Stimulated activated naive CD8-positive, alpha-beta T cell treated with anti-CD3 and anti-CD28 coated beads, Interleukin-15, amount 100 ng/mL, for 72 hours (primary cell): ENCODE data around the gene LAMB3.

ENCODE experiments used
- ATAC-seq: fragments of 150-1000 bp; cut with Tn5 transposase; 2 replicates; pipeline ENCODE4 v1.10.0; 2021; ENCODE audit warnings: mild to moderate bottlenecking, moderate library complexity
- DNase-seq, 2 donors: peaks; one replicate each; pipeline ENCODE4 v3.0.0; 2021 to 2022
- H3K27ac Mint-ChIP-seq, 2 donors: one replicate each; pipeline ENCODE4 v1.8.0; 2022; ENCODE audit warnings: mild to moderate bottlenecking in 2 of 2, mixed read lengths in 2 of 2, moderate library complexity in 2 of 2
- H3K27me3 Mint-ChIP-seq: one replicate; pipeline ENCODE4 v1.8.0; 2022; ENCODE audit warnings: mixed read lengths
- H3K4me1 Mint-ChIP-seq: one replicate; pipeline ENCODE4 v1.8.0; 2022; ENCODE audit warnings: mild to moderate bottlenecking, mixed read lengths
- H3K4me3 Mint-ChIP-seq, 2 donors: one replicate each; pipeline ENCODE4 v1.8.0; 2022; ENCODE audit warnings: mild to moderate bottlenecking in 2 of 2, mixed read lengths in 2 of 2, moderate library complexity in 1 of 2
- H3K9me3 Mint-ChIP-seq, 2 donors: one replicate each; pipeline ENCODE4 v1.8.0; 2022; ENCODE audit warnings: mixed read lengths in 2 of 2

LAMB3 gene

DNA sequence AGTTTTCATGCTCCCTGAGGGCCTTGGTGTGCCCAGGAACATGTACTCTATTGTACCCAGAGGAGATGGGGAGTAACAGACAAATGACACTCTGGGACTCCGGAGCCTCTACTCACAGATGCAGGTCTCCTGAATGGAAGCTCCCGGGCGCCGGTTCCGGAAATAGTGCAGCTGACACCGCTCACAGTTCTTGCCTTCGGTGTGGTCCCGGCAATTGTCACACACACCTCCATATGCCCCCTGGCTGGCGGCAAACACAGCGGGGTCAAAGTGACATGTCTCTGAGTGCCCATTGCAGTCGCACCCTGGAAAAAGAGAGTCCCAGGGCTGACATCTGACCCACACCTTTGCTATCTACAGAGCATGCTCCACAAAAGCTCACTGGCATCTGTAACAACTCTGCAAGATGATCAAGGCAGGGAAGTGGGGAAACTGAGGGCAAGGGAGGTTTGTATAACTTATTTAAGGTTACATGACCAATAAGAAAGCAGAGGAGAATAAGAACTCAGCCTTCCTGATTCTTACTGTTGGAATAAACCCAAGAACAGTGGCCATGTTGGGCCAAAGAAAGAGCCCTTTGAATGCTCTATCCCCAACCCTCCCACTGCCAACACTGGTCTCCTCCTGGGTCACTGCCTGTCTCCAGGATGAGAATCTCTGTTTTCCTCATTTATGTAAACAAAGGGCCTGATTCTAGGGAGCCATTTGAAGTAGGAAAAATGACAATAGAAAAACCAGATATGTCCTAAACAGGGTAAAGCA lies 22.4 kb downstream of the LAMB3 start:
- Mint-ChIP-seq H3K9me3 (no peaks in the 10 kb centered on the region), H3K27ac (peak overlapping the region in 1 of 2 donors; percentile 59), H3K4me3 (no peak overlapping the region), H3K27me3 (peaks cover 5% of the 10 kb centered on the region), H3K4me1 (peaks cover 8% of the 10 kb centered on the region)
- DNase-seq (no peak), ATAC-seq (no peak)

DNA sequence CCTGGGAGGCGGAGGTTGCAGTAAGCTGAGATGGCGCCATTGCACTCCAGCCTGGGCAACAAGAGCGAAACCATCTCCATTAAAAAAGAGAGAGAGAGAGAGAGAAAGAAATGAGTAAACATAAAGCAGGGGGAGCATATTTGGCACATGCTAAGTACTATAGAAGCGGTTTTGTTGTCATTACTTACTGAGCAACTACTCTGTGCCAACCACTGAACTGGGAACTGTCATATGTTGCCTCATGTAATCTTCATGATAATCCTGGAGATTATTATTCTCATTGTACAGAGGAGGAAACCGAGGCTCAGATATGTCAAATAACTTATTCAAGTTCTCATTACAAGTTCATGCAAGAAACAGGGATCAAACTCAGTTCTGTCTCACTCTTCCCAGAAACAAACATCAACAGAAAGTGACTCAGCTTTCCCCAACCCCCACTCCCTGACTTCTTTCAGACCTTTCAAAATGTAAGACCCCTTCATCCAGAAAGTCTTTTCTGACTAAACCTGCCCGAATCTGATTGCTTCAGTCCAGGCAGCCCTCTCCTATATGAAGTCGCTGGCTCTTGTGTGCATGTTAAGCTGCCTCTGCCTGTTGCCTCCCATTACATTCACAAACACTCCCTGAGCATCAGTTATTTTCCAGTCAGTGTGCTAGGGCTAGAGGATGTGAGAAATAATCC lies 23.5 kb downstream of the LAMB3 start:
- Mint-ChIP-seq H3K4me1 (peaks cover 8% of the 10 kb centered on the region), H3K9me3 (no peaks in the 10 kb centered on the region), H3K4me3 (no peak overlapping the region), H3K27ac (no peak overlapping the region), H3K27me3 (peaks cover 5% of the 10 kb centered on the region)
- DNase-seq (no peak), ATAC-seq (no peak)

DNA sequence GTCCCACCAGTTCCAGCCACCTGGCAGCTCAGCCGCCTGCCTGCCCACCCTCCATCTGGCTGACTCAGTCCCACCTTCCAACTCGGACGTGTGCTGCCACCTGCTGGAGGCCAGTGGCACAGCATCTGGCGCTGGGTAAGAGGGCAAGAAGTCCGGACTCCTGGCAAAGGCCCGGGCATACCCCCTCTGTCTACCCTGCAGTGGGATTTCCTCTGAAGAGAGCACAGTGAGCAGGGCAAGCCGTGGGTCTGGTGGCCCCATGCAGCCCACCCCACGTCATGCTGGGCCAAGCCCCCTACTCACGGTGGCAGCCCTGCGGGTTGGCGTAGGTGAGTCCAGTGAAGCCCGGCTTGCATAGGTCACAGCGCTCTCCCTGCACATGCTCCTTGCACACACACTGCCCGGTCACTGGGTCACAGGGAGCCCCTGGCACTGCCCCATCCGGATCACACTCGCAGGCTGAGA lies 24.5 kb downstream of the LAMB3 start:
- no peak overlapping the region for H3K27ac Mint-ChIP-seq
- peaks cover 5% of the 10 kb centered on the region for H3K27me3 Mint-ChIP-seq
- H3K4me1 Mint-ChIP-seq = peaks cover 8% of the 10 kb centered on the region

DNA sequence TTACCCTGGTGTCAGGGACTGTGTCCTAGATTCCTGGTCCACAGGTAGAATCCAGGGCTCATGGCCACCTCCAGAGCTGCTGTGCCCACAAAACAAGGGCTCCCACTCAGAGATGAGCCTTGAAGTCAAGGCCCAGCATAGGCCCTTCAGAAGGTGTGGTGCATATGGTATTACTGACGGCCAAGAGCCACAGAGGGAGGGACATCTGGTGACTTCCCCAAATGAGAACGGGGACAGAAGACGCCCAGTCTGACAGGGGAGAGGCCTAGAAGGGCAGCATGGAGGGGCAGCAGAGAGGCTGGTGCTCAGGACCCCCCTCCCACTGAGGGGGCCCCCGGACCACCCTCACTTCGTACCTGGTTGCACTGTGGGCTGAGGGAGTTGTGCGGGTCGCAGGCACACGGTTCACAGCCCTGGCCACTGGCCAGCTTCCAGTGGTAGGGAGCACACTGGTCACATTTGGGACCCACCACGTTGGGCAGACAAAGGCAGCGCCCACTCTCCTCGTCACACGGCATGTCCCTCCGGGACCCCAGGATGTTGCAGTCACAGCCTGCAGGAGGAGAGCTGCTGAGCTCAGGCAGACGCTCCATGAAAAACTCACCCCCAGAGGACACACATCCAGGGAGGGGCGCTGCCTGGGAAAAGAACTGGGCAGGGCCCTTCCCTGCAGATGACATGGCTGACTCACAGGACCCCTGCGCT lies 25.0 kb downstream of the LAMB3 start:
- no peak overlapping the region for H3K4me3 Mint-ChIP-seq
- peaks cover 8% of the 10 kb centered on the region for H3K4me1 Mint-ChIP-seq
- H3K27ac Mint-ChIP-seq = peak overlapping the region in 1 of 2 donors; percentile 47
- ATAC-seq = peak; percentile 33
- peaks cover 5% of the 10 kb centered on the region for H3K27me3 Mint-ChIP-seq
- DNase-seq = no peak
- H3K9me3 Mint-ChIP-seq = no peaks in the 10 kb centered on the region

More for the DNA sequence above, 24.5 kb downstream of the LAMB3 start:
- peak; percentile 82 to 85 for DNase-seq
- H3K9me3 Mint-ChIP-seq = no peaks in the 10 kb centered on the region
- H3K4me3 Mint-ChIP-seq = no peak overlapping the region
- peak; percentile 80 for ATAC-seq

DNA sequence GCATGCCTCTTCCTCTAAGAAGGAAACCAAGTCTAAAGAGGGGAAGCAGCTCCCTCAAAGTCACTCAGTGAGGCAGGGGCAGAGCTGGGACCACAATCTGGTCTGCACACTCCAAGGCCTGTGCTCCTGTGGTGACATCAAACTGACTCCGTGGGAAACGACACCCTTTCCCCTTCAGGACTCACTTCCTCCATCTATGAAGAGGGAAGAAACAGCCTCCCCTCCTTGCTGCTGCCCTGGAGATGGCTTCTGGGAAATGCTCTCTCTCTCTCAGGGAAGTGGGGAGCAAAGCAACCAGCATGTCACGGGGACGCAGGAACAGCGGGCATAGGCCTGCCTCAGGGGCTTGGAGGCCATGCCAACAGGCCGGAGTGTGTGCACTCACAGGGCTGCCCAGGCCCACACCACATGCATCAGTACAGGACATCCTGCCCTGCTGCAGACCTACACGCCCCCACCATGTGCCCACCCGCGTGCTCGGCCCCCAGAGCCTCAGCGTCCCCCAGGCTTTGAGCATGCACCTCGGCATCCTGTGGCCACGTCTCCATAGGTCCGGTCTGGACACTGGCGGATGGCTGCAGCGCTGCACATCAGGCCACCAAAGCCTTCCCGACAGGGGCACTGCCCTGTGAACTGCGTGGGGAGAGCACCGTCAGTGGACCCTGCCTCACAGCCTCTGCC lies 25.7 kb downstream of the LAMB3 start:
- peaks cover 5% of the 10 kb centered on the region for H3K27me3 Mint-ChIP-seq
- no peaks in the 10 kb centered on the region for H3K9me3 Mint-ChIP-seq
- H3K4me3 Mint-ChIP-seq = no peak overlapping the region
- ATAC-seq = no peak
- no peak for DNase-seq
- H3K4me1 Mint-ChIP-seq = peaks cover 8% of the 10 kb centered on the region
- H3K27ac Mint-ChIP-seq = peak overlapping the region in 1 of 2 donors; percentile 48

DNA sequence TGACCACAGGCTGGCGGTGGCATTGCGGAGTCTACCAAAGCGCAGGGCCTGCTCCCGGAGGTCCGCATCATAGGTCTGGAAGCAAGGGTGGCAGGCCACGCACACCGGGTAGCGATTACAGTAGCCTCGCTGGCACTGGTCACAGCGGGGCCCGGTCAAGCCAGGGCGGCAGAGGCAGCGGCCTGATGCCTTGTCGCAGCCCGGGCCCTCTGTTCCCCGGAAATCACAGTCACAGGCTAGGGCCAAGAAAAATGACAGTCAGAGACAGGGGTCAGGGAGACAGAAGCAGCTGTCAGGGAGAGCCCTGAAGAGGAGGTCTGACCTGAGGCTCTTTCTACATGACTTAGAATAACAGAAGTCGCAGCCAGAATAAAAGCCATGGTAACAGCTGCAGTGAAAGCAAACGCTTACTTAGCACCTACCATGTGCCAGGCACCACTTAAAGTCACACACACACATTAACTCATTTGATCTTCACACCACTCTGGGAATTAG lies 26.4 kb downstream of the LAMB3 start:
- peak overlapping the region in 1 of 2 donors; percentile 9 for H3K27ac Mint-ChIP-seq
- peaks cover 8% of the 10 kb centered on the region for H3K4me1 Mint-ChIP-seq
- H3K27me3 Mint-ChIP-seq = peaks cover 5% of the 10 kb centered on the region
- ATAC-seq (no peak), DNase-seq (no peak)
- H3K4me3 Mint-ChIP-seq = no peak overlapping the region
- H3K9me3 Mint-ChIP-seq = no peaks in the 10 kb centered on the region

DNA sequence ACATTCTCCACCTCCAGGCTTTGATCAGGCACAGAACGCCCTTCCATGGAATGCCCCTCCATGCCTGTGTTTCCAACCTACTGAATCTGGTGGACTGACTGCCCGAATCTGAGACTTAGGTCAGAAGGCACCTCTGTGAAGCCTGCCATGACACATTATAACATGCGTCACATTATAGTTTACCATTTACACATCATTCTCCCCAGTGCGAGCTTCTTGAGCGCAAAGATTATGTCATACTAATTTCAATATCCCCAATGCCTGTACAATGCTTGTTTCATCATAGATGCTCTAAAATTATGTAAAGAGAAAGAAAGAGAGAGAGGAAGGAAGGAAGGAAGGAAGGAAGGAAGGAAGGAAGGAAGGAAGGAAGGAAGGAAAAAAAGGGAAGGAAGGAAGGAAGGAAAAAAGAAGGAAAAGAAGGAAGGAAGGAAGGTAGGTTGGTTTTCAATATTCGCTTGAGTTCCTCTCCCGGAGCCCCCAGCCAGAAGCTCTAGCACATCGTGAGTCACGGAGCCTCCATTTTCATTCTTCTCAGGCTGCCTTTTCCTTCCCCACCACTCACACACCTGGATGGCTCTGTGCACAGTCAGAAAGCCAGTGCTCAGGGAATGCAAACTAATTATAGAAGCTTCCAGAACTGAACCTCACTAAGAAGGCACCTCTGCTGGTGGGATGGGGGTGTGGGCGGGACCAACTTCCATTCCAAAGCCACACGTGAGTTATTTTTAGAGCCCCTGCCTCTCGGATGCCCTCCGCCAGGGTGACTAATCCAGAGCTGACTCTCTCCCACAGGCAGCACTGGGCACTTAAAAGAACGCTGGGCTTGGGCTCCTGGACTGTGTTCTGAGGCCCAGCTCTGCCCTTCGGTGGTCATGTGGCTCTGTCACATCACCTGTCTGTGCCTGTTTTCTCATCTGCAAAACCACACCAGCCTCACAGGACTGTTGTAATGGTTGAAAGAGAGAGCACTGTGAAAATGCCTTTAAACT lies 27.4 kb downstream of the LAMB3 start:
- no peak for ATAC-seq
- Mint-ChIP-seq H3K27ac (peak overlapping the region in 1 of 2 donors; percentile 79), H3K4me3 (no peak overlapping the region), H3K9me3 (no peaks in the 10 kb centered on the region), H3K4me1 (peaks cover 8% of the 10 kb centered on the region), H3K27me3 (peaks cover 5% of the 10 kb centered on the region)
- DNase-seq = no peak

DNA sequence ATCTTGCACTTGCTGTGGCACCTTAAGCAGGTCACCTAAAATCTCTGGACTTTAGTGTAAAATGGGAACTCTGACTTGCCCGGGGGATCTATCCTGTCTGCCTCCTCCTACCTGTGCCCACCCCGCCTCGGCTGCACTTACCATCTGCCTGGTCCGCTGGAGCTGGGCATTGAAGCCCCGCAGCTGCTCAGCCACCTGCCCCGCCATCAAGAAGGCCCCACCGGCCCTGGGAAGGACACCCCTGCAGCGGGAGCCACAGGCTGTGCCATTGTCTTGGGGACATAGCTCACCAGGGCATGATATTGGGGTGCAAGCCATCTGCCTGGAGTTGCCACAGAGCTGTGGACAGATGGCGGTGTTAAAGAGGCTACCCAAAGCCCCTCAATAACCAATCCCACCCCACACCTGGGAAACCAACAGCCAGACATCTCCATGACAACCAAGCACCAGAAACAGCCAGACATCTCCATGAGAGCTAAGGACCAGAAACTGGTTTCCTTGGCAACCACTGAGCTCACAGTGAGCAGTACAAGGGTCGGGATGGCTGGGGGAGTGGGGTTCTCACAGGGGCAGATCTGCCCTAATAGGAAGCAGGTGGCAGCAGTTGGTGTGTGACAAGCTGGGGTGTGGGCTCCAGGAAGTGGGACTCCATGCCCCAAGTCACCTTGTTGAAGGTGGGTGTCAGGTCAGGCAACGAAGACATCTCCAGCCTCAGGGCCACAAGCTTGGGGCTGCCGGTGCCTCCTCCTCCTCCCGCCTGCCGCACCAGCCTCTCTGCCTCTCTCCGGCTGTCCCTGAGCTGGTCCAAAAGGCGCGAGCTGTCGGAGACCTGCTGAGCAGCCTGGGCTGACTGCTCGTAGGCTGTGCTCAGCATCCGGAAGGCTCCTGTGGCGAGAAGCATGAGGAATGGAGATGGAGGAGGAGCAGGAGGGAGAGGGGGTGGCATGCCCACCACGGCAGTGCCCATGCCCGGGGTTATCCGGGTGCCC lies 29.1 kb downstream of the LAMB3 start:
- Mint-ChIP-seq H3K27ac (no peak overlapping the region), H3K4me1 (peaks cover 14% of the 10 kb centered on the region)

DNA sequence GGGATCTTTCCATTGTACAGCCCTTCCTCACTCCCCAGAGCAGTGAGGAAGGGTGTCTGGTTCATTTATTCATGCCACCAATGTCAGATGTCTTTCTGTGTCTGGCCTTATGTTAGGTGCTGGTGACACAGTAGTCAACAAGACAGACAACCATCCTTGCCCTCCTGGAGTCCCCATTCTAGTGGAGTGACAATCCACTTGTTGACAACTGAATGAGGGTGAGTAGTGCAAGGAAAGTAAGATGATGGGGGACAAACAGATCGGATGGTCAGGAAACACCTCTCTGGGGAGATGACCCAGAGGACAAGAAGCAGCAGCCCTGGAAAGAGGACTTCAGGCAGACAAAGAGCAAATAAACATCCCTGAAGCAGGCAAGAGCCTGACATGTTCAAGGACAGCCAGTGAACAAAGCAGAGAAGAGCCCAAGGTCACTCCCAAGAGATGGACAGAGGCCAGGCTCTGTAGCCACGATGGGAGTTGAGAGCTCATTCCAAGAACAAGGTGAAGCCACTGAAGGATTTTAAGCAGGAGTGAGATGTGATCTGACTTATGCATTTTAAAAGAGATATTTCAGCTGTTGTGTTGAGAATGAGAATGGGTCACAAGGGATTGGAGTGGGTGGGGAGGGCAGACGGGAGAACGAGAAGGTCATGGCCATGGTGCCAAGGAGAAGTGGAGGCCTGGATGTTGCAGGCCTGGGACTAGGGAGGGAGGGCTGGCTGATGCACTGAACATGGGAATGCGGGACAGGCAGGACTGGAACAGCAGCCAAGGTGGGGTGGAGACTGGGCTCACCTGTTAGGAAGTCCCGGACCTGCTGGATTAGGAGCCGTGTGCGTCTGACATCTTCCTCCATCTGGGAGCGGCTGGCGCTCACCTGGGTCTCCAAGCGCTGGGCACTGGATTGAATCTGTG lies 30.2 kb downstream of the LAMB3 start:
- Mint-ChIP-seq H3K9me3 (no peaks in the 10 kb centered on the region), H3K4me3 (no peak overlapping the region), H3K4me1 (peaks cover 6% of the 10 kb centered on the region), H3K27ac (peak overlapping the region in 1 of 2 donors; percentile 24), H3K27me3 (no peaks in the 10 kb centered on the region)
- no peak for ATAC-seq
- no peak for DNase-seq

More for the DNA sequence above, 29.1 kb downstream of the LAMB3 start:
- no peak overlapping the region for H3K4me3 Mint-ChIP-seq
- DNase-seq (no peak), ATAC-seq (no peak)
- no peaks in the 10 kb centered on the region for H3K9me3 Mint-ChIP-seq
- peaks cover 5% of the 10 kb centered on the region for H3K27me3 Mint-ChIP-seq

DNA sequence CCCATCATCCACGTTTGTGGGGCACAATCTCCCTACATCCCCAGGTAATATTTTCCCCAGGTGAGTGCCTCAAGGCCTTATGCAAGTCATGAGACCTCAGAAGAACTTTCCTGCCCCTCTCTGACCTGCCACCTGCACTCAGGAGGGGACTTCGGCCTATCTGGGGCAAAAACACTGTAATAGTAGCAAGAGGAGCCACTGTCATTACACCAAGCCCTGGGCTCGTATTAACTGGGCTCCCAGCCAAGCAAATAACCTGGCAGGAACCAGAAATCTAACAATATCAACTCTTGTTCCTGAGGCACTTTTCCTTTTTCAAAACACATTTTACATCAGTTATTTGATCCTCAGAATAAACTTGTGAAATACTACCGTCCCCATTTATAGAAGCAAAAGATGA lies 30.9 kb downstream of the LAMB3 start:
- Mint-ChIP-seq H3K4me3 (no peak overlapping the region), H3K4me1 (peaks cover 6% of the 10 kb centered on the region), H3K27ac (peak overlapping the region; percentile 24 to 64), H3K9me3 (no peaks in the 10 kb centered on the region), H3K27me3 (no peaks in the 10 kb centered on the region)
- ATAC-seq (no peak), DNase-seq (no peak)

DNA sequence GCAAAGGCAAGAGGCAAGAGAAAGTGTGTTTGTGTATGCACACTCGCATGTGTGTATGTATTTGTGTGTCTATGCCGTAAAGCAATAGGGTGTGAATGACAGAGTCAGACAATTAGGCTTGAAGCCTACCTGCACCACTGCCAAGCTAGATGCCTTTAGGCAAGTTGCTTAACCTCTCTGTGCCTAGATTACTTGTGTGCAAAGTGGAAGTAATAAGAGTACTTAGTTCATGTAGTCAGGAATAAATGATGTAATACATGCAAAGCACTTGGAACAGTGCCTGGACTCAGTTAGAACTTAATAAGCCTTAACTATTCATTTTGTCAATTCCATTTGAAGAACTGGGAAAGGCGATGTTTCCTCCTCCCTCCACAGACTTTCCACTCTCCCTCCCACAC lies 31.7 kb downstream of the LAMB3 start:
- H3K9me3 Mint-ChIP-seq = no peaks in the 10 kb centered on the region
- H3K4me3 Mint-ChIP-seq = no peak overlapping the region
- H3K4me1 Mint-ChIP-seq = peaks cover 6% of the 10 kb centered on the region
- H3K27ac Mint-ChIP-seq = no peak overlapping the region
- ATAC-seq = no peak
- DNase-seq = no peak
- H3K27me3 Mint-ChIP-seq = no peaks in the 10 kb centered on the region

DNA sequence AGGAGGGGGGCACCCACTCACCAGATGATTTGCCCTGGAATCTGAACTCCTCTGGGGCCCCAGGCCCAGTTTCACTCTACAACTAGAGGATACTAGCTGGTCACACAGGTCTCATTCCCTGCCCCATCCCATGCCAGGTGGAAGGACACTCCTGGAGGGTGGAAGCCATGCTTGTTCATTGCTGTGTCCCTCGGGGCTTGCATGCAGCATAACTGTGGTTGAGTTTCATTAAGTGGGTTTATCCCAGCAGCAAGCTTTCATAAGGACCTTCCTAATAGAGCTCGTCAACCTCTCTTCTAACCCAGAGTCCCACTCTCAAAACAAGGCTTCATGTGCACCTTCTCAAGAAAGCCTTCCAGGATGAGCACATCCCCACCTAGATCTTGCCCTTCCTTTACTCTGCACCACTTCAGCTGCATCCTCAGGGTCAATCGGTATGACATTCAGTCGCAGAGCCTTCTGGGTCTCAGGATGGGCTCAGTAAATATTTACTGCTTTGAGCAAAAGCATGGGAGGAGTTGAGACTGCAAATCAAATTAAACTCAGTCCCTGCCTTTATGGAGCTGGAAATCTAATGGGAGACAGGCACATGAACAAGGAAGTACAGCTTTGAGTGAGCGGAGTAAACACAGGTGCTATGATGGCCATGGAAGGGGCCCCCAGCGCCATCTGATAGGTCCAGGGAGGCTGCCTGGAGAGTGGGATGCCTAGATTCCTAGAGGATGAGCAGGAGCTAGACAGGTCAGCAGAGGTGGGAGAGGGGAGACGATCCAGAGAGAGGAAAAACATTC lies 32.3 kb downstream of the LAMB3 start:
- no peak for DNase-seq
- Mint-ChIP-seq H3K27me3 (no peaks in the 10 kb centered on the region), H3K4me3 (no peak overlapping the region), H3K9me3 (no peaks in the 10 kb centered on the region), H3K27ac (no peak overlapping the region), H3K4me1 (peaks cover 6% of the 10 kb centered on the region)
- ATAC-seq = no peak
